Measurements from ENCODE around the gene SLAMF8. TPM values are rescaled to one million over a fixed set of nuclear protein-coding genes. Genes with fewer than 3 reads are reported as not detected.

SLAMF8 gene
- total RNA-seq, 2 experiments from 2014 or later, result 0.10 to 0.15 TPM

DNA sequence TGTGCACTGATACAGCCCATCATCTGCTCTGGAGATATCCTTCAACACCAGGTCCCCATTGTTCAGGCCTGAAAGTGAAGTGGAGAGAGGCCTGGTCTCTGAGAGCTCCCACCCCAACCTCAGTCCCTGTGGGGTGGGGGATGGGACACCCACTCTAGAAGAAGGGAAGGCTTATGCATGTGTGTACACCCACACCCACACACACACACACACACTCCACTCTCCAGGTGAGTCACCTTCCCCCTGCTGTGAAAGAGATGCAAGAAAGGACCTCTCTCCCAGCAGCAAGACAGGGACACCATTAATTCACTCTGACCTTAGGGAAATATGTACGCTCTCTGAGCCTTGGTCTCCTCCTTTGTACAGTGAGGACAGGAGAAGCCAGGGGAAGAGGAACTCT lies 29.9 kb downstream of the SLAMF8 start:
- peaks cover 10% of the 10 kb centered on the region for H3K4me1 Mint-ChIP-seq
- H3K27ac Mint-ChIP-seq, result no peak overlapping the region
- H3K9me3 Mint-ChIP-seq, result no peaks in the 10 kb centered on the region
- POLR2A ChIA-PET, result no interaction called here
- H3K27me3 Mint-ChIP-seq, result no peaks in the 10 kb centered on the region
- H3K4me3 Mint-ChIP-seq, result peak overlapping the region; percentile 6
- H3K36me3 Mint-ChIP-seq (ENCODE audit: low read depth), result no peaks in the 10 kb centered on the region
- no peak for DNase-seq
- CTCF ChIA-PET, result interaction anchor here (1.1 to 1.3 kb wide), 2 partner anchors 32 to 58 kb away, joined by 3 to 5 read pairs; no protein-coding TSS in a partner anchor

DNA sequence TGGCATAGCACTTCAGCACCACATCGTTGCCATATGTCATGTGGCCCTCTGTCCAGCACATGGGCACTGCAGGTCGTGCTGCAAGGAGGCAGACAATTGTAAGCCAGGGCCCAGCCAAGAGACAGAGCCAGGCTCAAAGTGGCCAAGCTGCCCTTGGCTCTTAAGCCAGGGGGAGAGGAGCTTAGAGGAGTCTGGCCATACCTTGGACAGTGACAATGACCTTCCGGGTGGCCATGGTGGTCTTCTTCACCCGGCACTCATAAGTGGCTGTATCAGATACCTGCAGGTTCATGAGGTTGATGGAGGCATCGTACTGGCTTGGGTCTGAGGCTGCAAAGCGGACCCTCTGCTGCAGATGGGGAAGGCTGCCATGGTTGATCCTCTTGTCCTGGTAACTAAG lies 31.2 kb downstream of the SLAMF8 start:
- H3K4me1 Mint-ChIP-seq, result peaks cover 10% of the 10 kb centered on the region
- no peaks in the 10 kb centered on the region for H3K27me3 Mint-ChIP-seq
- no peak overlapping the region for H3K27ac Mint-ChIP-seq
- no peaks in the 10 kb centered on the region for H3K36me3 Mint-ChIP-seq (ENCODE audit: low read depth)
- ChIA-PET CTCF (interaction anchor here (0.8 kb wide), 1 partner anchor 37 kb away, joined by 3 read pairs; no protein-coding TSS in a partner anchor), POLR2A (no interaction called here)
- H3K4me3 Mint-ChIP-seq, result no peak overlapping the region
- H3K9me3 Mint-ChIP-seq, result no peaks in the 10 kb centered on the region
- no peak for DNase-seq

DNA sequence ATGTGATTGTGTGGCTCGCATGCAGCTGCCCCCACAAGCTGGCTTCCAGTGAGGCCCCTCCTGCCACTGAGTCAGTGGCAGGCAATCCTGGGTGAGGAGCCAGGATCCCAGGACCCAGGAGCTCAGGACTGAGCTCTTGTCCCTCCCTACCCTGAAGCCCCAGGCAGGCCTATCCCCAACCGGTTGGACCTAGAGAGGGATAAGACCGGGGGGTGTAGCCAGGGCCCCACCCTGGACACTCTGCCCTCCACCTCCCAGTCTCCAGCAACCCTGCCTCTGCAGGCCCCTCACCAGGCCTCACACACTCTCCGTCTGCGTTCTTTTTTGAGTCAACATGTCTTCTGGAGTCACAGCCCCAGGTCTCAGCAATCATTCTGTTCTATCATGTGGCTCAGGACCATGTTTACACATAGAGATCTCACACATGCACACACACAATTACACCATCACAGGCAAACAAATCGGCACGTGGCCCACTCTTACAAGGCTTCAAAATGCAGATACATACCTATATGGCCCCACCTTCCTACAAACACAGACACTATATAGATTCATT lies 33.2 kb downstream of the SLAMF8 start:
- Mint-ChIP-seq H3K27ac (no peak overlapping the region), H3K4me1 (peaks cover 4% of the 10 kb centered on the region), H3K4me3 (no peak overlapping the region), H3K27me3 (peaks cover 2% of the 10 kb centered on the region), H3K36me3 (ENCODE audit: low read depth) (no peaks in the 10 kb centered on the region), H3K9me3 (no peaks in the 10 kb centered on the region)
- ChIA-PET POLR2A (no interaction called here), CTCF (no interaction called here)
- no peak for DNase-seq

DNA sequence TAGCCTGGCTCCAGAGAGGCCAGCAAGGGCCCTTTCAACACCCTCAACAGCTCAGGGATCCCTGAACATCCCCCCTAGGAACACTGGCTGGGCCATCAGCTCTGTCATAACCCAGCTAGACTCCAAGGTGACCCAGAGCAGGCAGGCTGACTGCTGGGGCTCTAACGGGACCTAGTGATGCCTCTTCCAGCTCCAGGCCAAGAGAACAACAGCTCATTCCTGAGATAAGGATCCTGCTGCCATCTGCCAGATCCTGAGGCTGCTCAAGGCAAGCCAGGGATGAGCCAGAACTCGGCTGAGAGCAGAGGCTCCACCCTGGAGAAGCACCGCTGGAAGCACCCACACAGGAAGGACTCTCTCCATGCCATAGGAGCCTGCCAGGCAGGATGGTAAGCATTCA lies 33.8 kb downstream of the SLAMF8 start:
- ChIA-PET CTCF (no interaction called here), POLR2A (no interaction called here)
- H3K4me1 Mint-ChIP-seq, result no peaks in the 10 kb centered on the region
- no peak overlapping the region for H3K4me3 Mint-ChIP-seq
- peaks cover 2% of the 10 kb centered on the region for H3K27me3 Mint-ChIP-seq
- H3K9me3 Mint-ChIP-seq, result no peaks in the 10 kb centered on the region
- no peaks in the 10 kb centered on the region for H3K36me3 Mint-ChIP-seq (ENCODE audit: low read depth)
- DNase-seq, result no peak
- no peak overlapping the region for H3K27ac Mint-ChIP-seq

DNA sequence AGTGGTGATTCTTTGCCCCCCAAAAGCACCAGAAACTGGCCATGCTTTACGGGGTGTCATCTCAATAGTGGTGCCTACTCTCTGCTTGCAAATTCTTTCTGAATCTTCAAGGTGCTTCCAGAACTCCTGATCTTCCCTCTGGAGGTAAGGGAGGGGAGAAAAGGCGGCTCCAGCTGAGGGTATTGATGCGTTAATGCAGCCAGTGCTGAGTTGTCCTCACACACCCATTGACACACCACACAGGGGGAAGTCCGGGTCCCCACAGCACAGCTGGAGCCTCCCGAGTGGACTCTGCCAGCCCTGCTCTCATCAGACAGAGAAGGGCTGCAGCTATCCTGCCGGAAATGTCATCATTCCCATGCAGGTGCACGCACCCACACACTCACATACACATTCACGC lies 34.5 kb downstream of the SLAMF8 start:
- H3K4me1 Mint-ChIP-seq, result no peaks in the 10 kb centered on the region
- DNase-seq, result no peak
- H3K9me3 Mint-ChIP-seq, result no peaks in the 10 kb centered on the region
- H3K27me3 Mint-ChIP-seq, result peaks cover 2% of the 10 kb centered on the region
- ChIA-PET POLR2A (no interaction called here), CTCF (no interaction called here)
- no peaks in the 10 kb centered on the region for H3K36me3 Mint-ChIP-seq (ENCODE audit: low read depth)
- H3K27ac Mint-ChIP-seq, result no peak overlapping the region
- no peak overlapping the region for H3K4me3 Mint-ChIP-seq

DNA sequence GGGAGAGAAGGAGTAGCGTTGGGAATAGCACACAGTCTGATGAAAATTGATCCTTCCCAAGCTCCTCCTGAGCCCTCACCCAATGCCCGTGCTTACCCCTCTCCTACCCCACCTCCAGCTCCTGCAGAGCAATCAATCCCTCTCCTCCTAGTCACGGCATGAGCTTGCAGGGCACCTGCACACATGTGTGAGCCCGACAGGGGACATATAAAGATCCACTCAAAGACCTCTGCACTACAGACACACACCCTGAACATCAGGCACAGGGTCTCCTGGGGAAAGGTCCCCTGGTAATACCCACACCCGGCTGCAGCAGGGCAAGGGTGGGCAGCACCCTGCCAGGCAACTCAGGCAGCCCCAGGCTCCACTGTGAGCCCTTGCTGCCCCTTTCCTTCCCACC lies 35.4 kb downstream of the SLAMF8 start:
- H3K27me3 Mint-ChIP-seq, result peaks cover 6% of the 10 kb centered on the region
- H3K36me3 Mint-ChIP-seq (ENCODE audit: low read depth), result no peaks in the 10 kb centered on the region
- CTCF ChIA-PET, result interaction anchor here (0.5 kb wide), 1 partner anchor 1496 kb away, joined by 3 read pairs; no protein-coding TSS in a partner anchor

DNA sequence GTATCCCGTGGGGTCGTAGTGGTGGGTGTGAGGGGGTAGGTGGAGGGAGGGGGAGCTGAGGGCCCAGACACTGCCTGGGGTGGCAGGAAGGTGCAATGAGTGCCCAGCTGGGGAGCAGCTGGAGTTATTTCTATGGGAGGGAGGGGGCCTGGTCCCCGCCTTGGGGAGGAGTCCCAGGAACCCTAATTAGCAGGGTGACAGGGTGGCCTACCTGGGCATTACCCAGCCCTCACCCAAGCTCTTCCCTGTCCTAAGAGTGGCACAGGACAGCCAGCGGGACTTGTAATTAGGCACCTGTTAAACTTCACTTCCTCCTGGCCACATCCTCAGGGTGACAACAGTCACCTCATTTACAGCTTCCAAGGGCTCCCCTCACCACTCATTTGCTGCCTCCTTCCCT lies 35.9 kb downstream of the SLAMF8 start, which contains the start of gene VSIG8:
Gene VSIG8 (minus strand): TSS at position 101 of the 400 bp plus-strand sequence. CDS start 136 bp downstream, outside the sequence.
- POLR2A ChIA-PET, result no interaction called here
- Mint-ChIP-seq H3K4me1 (no peaks in the 10 kb centered on the region), H3K4me3 (no peak within 1 kb of the TSS), H3K9me3 (no peaks in the 10 kb centered on the region), H3K27me3 (peaks cover 7% of the 10 kb centered on the region), H3K36me3 (ENCODE audit: low read depth) (no peaks in the 10 kb centered on the region), H3K27ac (no peak within 1 kb of the TSS)
- CTCF ChIA-PET, result interaction anchor here (0.5 kb wide), 1 partner anchor 1495 kb away, joined by 3 read pairs; no protein-coding TSS in a partner anchor
- DNase-seq, result no peak

More for the DNA sequence above, 35.4 kb downstream of the SLAMF8 start:
- no peak for DNase-seq
- H3K4me3 Mint-ChIP-seq, result no peak overlapping the region
- POLR2A ChIA-PET, result no interaction called here
- no peaks in the 10 kb centered on the region for H3K4me1 Mint-ChIP-seq
- H3K9me3 Mint-ChIP-seq, result no peaks in the 10 kb centered on the region
- H3K27ac Mint-ChIP-seq, result no peak overlapping the region

DNA sequence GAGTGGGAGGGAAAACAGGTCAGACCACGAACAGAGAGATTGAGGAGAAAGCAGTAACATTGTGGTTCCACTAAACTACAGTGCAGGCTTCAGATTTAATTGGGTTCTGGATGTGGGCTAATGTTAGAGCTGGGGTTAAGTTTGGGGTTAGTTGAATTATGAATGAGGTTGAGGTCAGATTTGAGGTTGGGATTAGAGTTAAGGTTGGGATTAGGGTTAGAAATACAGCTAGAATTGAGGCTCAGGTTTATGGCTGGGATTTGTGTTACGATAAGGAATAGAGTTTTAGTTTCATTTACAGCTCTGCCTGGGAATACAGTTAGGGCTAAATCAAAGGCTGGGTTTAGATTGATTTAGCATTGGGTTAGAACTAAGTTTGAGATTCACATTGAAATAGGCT lies 37.6 kb downstream of the SLAMF8 start:
- Mint-ChIP-seq H3K9me3 (no peaks in the 10 kb centered on the region), H3K36me3 (ENCODE audit: low read depth) (no peaks in the 10 kb centered on the region), H3K27me3 (peaks cover 7% of the 10 kb centered on the region), H3K4me1 (peaks cover 5% of the 10 kb centered on the region), H3K4me3 (no peak overlapping the region), H3K27ac (no peak overlapping the region)
- no peak for DNase-seq
- CTCF ChIA-PET, result no interaction called here
- POLR2A ChIA-PET, result no interaction called here

DNA sequence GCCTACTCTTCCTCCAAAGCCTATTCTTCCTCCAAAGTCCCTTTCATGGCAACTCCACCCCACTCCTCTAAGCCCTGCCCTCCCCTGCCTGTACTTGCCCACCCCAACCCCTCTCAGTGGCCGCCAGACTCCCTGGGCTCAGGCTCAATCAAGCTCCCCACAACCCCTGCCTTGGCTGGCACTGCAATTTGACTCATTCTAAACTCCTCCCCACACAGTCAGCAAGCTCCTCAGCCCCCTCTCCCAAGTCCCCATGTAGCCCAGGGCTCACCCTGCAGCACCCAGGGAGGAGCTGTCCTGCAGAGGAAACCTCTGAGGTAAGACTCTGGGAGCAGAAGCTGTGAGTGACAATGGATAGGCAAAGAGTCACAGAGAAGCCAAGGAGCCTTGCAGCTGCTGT lies 39.4 kb downstream of the SLAMF8 start:
- POLR2A ChIA-PET, result no interaction called here
- Mint-ChIP-seq H3K4me1 (peaks cover 5% of the 10 kb centered on the region), H3K27ac (no peak overlapping the region), H3K4me3 (no peak overlapping the region), H3K9me3 (no peaks in the 10 kb centered on the region), H3K36me3 (ENCODE audit: low read depth) (no peaks in the 10 kb centered on the region), H3K27me3 (peaks cover 7% of the 10 kb centered on the region)
- no peak for DNase-seq
- CTCF ChIA-PET, result interaction anchor here (1.2 kb wide), 1 partner anchor 220 kb away, joined by 4 read pairs; no protein-coding TSS in a partner anchor

DNA sequence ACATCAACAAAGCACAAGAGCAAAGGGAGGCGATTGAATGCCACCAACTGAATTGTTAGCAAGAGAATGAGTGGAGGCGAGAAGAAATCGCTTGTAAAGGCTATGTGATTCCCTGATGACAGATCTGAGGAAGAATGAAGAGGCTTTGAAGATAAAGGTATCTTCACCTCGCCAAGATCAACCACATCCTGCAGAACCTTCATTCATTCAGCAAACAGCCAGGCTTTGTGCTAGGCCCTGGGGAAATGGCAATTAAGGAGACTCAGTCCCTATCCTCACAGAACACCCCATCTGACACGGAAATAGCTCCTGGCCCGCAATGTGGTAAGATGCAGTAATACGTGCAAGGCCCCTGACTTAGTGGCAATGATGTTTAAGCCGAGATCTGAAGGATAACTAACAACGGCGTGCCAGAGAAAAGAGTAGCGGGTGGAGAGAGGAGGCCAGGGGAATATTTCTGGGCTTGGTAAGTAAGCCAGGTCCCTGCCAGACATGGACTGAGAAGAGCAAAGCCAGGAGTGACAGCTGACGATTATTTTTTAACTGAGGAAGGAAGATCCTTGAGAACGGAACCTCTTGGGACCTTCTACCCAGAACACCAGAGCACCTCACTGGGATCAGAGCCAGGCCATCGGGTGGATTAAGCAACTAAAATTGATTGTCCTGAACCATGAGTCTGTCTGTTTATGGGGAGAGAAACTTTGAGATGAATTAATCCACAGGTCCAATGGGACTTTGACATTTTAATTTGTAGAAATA lies 40.4 kb downstream of the SLAMF8 start:
- ChIA-PET CTCF (interaction anchor here (1.2 kb wide), 1 partner anchor 219 kb away, joined by 4 read pairs; no protein-coding TSS in a partner anchor), POLR2A (no interaction called here)
- H3K4me3 Mint-ChIP-seq, result no peak overlapping the region
- H3K4me1 Mint-ChIP-seq, result peaks cover 5% of the 10 kb centered on the region
- peaks cover 7% of the 10 kb centered on the region for H3K27me3 Mint-ChIP-seq
- no peaks in the 10 kb centered on the region for H3K36me3 Mint-ChIP-seq (ENCODE audit: low read depth)
- H3K27ac Mint-ChIP-seq, result no peak overlapping the region
- H3K9me3 Mint-ChIP-seq, result no peaks in the 10 kb centered on the region
- no peak for DNase-seq

DNA sequence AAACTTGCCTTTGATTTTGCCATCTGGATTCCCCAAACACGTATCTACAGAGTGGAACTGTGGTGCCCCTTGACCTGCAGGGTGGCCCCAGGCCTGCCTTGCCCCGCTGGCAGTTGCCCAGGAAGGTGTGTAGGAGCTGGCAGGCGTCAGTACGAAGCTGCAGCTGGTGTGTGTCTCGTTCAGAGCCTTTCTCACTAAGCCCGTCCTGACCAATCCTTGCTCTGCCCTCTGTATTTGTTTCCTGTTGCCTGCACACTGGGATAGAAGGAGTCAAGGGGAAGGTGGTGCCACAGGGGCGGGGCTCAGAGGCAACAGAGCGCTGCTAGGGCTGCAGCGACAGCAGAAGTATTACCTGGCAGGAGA lies 41.0 kb downstream of the SLAMF8 start:
- no peak overlapping the region for H3K4me3 Mint-ChIP-seq
- peaks cover 5% of the 10 kb centered on the region for H3K4me1 Mint-ChIP-seq
- H3K9me3 Mint-ChIP-seq, result no peaks in the 10 kb centered on the region
- DNase-seq, result no peak
- POLR2A ChIA-PET, result interaction anchor here (1.6 kb wide), 1 partner anchor 14 kb away, joined by 4 read pairs; no protein-coding TSS in a partner anchor
- peaks cover 7% of the 10 kb centered on the region for H3K27me3 Mint-ChIP-seq
- no peaks in the 10 kb centered on the region for H3K36me3 Mint-ChIP-seq (ENCODE audit: low read depth)
- CTCF ChIA-PET, result no interaction called here
- H3K27ac Mint-ChIP-seq, result no peak overlapping the region

DNA sequence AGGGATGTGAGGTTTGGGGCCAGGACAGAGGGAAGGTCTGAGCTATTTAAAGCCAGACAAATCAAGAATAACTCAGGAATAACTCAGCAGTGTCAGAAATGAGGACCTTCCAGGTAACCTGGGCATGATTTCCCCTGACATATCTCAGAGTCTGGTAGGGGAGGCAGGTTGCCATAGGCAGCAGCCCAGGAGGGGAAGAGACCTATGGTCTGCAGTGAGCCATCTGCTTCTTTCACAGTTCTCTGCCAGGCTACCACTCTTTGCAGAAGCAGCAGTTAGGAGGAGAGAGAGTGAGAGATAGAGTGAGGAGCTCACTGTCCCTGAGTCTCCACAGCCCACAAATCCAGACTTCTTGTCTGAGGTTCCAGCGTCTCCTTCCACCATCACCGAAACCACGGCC lies 42.1 kb downstream of the SLAMF8 start:
- ChIA-PET CTCF (interaction anchor here (0.7 kb wide), 1 partner anchor 20 kb away, joined by 3 read pairs; no protein-coding TSS in a partner anchor), POLR2A (interaction anchor here (1.6 kb wide), 1 partner anchor 15 kb away, joined by 4 read pairs; no protein-coding TSS in a partner anchor)
- peaks cover 7% of the 10 kb centered on the region for H3K27me3 Mint-ChIP-seq
- no peak for DNase-seq
- H3K36me3 Mint-ChIP-seq (ENCODE audit: low read depth), result no peaks in the 10 kb centered on the region
- H3K4me1 Mint-ChIP-seq, result peaks cover 5% of the 10 kb centered on the region
- H3K9me3 Mint-ChIP-seq, result no peaks in the 10 kb centered on the region
- H3K27ac Mint-ChIP-seq, result no peak overlapping the region
- no peak overlapping the region for H3K4me3 Mint-ChIP-seq

DNA sequence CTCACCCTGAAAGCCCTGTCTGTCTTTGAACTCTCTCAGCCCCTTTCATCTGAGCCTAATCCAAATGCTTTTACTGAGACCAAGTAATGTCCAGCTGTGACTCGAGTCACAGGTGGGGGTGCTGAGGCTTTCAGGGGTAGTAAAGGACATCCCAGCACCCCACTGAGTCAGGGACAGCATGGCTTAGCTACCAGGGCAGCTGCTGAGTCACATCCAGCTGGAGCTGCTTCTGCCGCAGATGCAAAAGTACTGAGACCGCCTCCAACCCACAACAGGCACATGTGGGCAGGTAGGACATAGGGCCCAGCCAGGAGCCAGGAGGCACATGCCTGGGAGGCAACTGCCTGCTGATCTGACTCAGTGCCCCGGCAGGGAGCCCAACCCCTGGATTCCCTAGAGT lies 42.5 kb downstream of the SLAMF8 start:
- Mint-ChIP-seq H3K9me3 (no peaks in the 10 kb centered on the region), H3K27ac (no peak overlapping the region), H3K36me3 (ENCODE audit: low read depth) (no peaks in the 10 kb centered on the region), H3K4me1 (peaks cover 5% of the 10 kb centered on the region), H3K4me3 (no peak overlapping the region), H3K27me3 (peaks cover 7% of the 10 kb centered on the region)
- ChIA-PET CTCF (interaction anchor here (0.7 kb wide), 1 partner anchor 20 kb away, joined by 3 read pairs; no protein-coding TSS in a partner anchor), POLR2A (interaction anchor here (1.6 kb wide), 1 partner anchor 16 kb away, joined by 4 read pairs; no protein-coding TSS in a partner anchor)
- DNase-seq, result peak; percentile 27
